Progenitor cell of endocrine pancreas (in vitro differentiated cells): ENCODE data around the gene PDZRN4. TPM values are rescaled to one million over a fixed set of nuclear protein-coding genes. Genes with fewer than 3 reads are reported as not detected.

Experiments
- DNase-seq: peaks from one replicate; pipeline ENCODE4 v3.0.0; 2021; ENCODE audit warnings: low spot score; ENCODE audit not compliant: unreplicated experiment
- H3K27ac Mint-ChIP-seq: 2 replicates; pipeline ENCODE4 v1.8.0; 2021; ENCODE audit warnings: mild to moderate bottlenecking, moderate library complexity, mixed read lengths
- H3K27me3 Mint-ChIP-seq: 2 replicates; pipeline ENCODE4 v1.8.0; 2021; ENCODE audit warnings: mixed read lengths
- H3K36me3 Mint-ChIP-seq: 2 replicates; pipeline ENCODE4 v1.8.0; 2022; ENCODE audit warnings: mixed read lengths; ENCODE audit not compliant: insufficient read depth
- H3K4me1 Mint-ChIP-seq: 2 replicates; pipeline ENCODE4 v1.8.0; 2021; ENCODE audit warnings: low read depth, mixed read lengths
- H3K4me3 Mint-ChIP-seq: 2 replicates; pipeline ENCODE4 v1.8.0; 2021; ENCODE audit warnings: low read depth, mild to moderate bottlenecking, moderate library complexity, mixed read lengths
- H3K9me3 Mint-ChIP-seq: 2 replicates; pipeline ENCODE4 v1.8.0; 2021; ENCODE audit warnings: low read depth, mixed read lengths
- total RNA-seq: library from RNA; stranded (reverse); gene quantifications from 2 replicates; pipeline ENCODE4 v1.2.1, GENCODE V29; 2021
- TF ChIP-seq, protein P1 (sequence below): fragments of 200-600 bp; sonication (generic); IDR thresholded peaks from one replicate; pipeline ENCODE4 v1.5.0; 2021; ENCODE audit warnings: antibody characterized with exemption, mild to moderate bottlenecking; ENCODE audit not compliant: unreplicated experiment

The PDZRN4 gene
- total RNA-seq, 1 donor from 2014 or later, result 0.12 TPM

DNA sequence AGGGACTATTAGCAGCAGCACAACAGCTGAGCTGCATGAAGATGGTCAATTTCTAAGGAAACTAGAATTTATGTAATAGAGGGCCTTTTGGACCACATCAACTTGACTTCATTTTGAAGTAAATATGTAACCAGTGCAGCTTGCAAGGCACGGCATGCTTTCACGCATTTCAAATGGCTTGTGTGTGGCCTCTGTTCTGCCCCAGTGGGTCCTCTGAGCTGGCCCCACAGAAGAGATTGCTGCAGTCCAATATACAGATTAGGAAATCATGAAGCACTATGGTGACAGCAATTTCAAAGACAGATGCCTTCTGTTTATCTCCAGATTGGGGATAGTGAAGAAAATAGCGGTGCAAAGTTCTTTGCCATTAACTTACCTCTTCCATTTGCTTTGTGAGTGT lies 101.4 kb downstream of the PDZRN4 start:
- Mint-ChIP-seq H3K27me3 (no peaks in the 10 kb centered on the region), H3K9me3 (no peaks in the 10 kb centered on the region), H3K4me3 (no peak overlapping the region), H3K36me3 (no peaks in the 10 kb centered on the region), H3K27ac (no peak overlapping the region), H3K4me1 (peaks cover 21% of the 10 kb centered on the region)
- TF ChIP-seq, protein P1, sequence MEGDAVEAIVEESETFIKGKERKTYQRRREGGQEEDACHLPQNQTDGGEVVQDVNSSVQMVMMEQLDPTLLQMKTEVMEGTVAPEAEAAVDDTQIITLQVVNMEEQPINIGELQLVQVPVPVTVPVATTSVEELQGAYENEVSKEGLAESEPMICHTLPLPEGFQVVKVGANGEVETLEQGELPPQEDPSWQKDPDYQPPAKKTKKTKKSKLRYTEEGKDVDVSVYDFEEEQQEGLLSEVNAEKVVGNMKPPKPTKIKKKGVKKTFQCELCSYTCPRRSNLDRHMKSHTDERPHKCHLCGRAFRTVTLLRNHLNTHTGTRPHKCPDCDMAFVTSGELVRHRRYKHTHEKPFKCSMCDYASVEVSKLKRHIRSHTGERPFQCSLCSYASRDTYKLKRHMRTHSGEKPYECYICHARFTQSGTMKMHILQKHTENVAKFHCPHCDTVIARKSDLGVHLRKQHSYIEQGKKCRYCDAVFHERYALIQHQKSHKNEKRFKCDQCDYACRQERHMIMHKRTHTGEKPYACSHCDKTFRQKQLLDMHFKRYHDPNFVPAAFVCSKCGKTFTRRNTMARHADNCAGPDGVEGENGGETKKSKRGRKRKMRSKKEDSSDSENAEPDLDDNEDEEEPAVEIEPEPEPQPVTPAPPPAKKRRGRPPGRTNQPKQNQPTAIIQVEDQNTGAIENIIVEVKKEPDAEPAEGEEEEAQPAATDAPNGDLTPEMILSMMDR, result no peak
- no peak for DNase-seq

DNA sequence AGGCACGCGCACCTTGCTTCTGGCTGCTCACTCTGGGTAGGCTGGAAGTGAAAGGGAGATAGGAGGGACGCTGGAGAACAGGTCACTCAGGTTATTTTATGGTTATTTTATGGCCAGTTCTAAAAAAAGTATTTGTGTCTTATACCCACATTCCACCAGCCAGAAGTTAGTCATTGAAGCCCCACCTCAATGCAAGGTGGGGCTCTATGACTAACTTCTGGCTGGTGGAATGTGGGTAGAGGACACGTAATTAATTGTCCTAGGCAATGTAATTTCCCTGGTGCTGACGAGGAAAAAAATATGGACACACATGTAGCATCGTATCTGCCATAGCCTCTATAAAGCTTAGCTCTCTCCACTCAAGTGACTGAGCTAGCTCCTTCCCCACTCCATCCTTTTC lies 104.9 kb downstream of the PDZRN4 start:
- Mint-ChIP-seq H3K27me3 (no peaks in the 10 kb centered on the region), H3K4me1 (peaks cover 8% of the 10 kb centered on the region), H3K36me3 (no peaks in the 10 kb centered on the region), H3K27ac (no peak overlapping the region), H3K4me3 (no peak overlapping the region), H3K9me3 (no peaks in the 10 kb centered on the region)
- no peak for DNase-seq
- TF ChIP-seq, protein P1, result no peak

DNA sequence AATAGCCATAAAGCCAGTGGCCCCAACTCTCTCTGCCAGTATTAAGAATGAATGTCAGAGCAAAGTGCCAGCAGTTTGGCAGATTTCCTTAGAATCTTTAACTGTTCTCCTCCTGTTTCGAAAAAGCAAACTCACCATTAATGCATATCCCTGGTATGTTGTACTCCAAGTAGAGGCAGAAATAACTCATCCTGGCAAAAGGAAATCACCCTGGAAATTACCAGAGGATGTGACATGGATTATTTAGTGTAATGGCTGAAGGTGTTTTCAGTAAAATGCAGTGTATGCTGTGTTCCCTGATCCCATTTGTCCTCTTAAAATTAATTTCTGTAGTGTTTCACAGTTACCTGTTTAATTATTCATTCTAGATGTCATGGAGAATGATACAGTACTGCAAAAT lies 105.3 kb downstream of the PDZRN4 start:
- Mint-ChIP-seq H3K36me3 (no peaks in the 10 kb centered on the region), H3K4me3 (no peak overlapping the region), H3K4me1 (peaks cover 3% of the 10 kb centered on the region), H3K9me3 (no peaks in the 10 kb centered on the region), H3K27ac (no peak overlapping the region), H3K27me3 (no peaks in the 10 kb centered on the region)
- no peak for DNase-seq
- TF ChIP-seq, protein P1, result no peak

DNA sequence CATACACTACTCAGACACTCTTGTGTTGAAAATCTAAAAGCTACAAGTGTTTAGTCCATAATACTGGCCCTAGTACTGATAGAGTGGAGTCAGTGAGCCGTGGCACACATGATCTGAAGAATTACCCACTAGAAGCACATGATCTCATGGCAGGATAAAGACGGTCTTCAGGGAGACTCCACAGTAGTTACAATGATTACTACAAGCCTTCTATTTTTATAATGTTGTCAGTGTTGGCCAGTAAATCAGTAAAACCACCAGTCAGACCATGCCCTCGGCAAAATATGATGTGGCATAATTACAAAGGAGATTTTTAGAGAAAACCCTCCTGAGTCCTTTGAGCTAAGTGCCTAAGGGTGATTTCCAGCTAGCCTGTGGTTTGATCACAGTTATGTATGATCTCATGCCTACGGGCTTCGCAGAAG lies 114.9 kb downstream of the PDZRN4 start:
- Mint-ChIP-seq H3K36me3 (no peaks in the 10 kb centered on the region), H3K4me1 (peaks cover 6% of the 10 kb centered on the region), H3K4me3 (no peak overlapping the region), H3K27ac (peak overlapping the region; percentile 19), H3K27me3 (no peaks in the 10 kb centered on the region), H3K9me3 (no peaks in the 10 kb centered on the region)
- TF ChIP-seq, protein P1, result no peak
- DNase-seq, result no peak

DNA sequence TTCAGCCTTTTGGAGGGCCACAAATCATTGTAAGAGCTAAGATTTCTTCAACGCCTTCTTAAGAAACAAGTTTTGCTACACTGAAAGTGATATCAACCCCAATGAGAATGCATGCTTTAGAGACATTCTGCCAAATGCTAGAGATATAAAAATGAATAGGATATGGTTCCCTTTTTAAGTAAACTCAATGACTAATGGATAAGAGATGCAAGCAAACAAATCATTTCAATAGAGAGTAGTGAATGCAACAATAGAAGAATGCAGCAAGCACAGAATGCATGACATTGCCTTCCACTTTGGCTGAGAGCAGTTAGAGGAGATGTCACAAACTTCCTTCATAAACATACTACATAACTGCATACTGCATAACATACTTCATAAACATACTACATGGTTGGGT lies 116.4 kb downstream of the PDZRN4 start:
- TF ChIP-seq, protein P1, result no peak
- no peaks in the 10 kb centered on the region for H3K36me3 Mint-ChIP-seq
- no peak overlapping the region for H3K27ac Mint-ChIP-seq
- no peaks in the 10 kb centered on the region for H3K27me3 Mint-ChIP-seq
- H3K4me1 Mint-ChIP-seq, result peaks cover 6% of the 10 kb centered on the region
- DNase-seq, result no peak
- no peak overlapping the region for H3K4me3 Mint-ChIP-seq
- H3K9me3 Mint-ChIP-seq, result no peaks in the 10 kb centered on the region
